Neural progenitor cell (in vitro differentiated cells): ENCODE data around the gene IL5RA. TPM values are rescaled to one million over a fixed set of nuclear protein-coding genes. Genes with fewer than 3 reads are reported as not detected.

Experiments
- DNase-seq: peaks from one replicate; pipeline ENCODE4 v3.0.0-alpha.2; 2016; ENCODE audit warnings: low spot score
- H2AFZ ChIP-seq: fragments of 200-600 bp; sonication (generic); replicated peaks from 2 replicates; pipeline ENCODE4 v1.6.1; 2016; ENCODE audit warnings: antibody characterized with exemption
- H3F3A ChIP-seq: fragments of 200-600 bp; sonication (generic); 2 replicates; pipeline ENCODE4 v1.6.1; 2016; ENCODE audit warnings: antibody characterized with exemption, low read depth
- H3K27ac ChIP-seq: fragments of 200-600 bp; sonication (generic); 2 replicates; pipeline ENCODE4 v1.5.1; 2016; ENCODE audit warnings: mild to moderate bottlenecking
- H3K27me3 ChIP-seq: fragments of 200-600 bp; sonication (generic); 2 replicates; pipeline ENCODE4 v1.6.1; 2016; ENCODE audit warnings: mild to moderate bottlenecking, moderate library complexity
- H3K36me3 ChIP-seq: fragments of 200-600 bp; sonication (generic); 2 replicates; pipeline ENCODE4 v1.5.1; 2016
- H3K4me1 ChIP-seq: fragments of 200-600 bp; sonication (generic); 2 replicates; pipeline ENCODE4 v1.6.1; 2016; ENCODE audit warnings: mixed run types
- H3K4me2 ChIP-seq: fragments of 200-600 bp; sonication (generic); 2 replicates; pipeline ENCODE4 v1.6.1; 2016
- H3K4me3 ChIP-seq: fragments of 200-600 bp; sonication (generic); 2 replicates; pipeline ENCODE4 v1.5.1; 2016
- H3K79me2 ChIP-seq: fragments of 200-600 bp; sonication (generic); 2 replicates; pipeline ENCODE4 v1.6.1; 2016; ENCODE audit warnings: low read depth
- H3K9ac ChIP-seq: fragments of 200-600 bp; sonication (generic); 2 replicates; pipeline ENCODE4 v1.6.1; 2016
- H3K9me3 ChIP-seq: fragments of 200-600 bp; sonication (generic); 2 replicates; pipeline ENCODE4 v1.5.1; 2016; ENCODE audit warnings: low read depth
- H4K20me1 ChIP-seq: fragments of 200-600 bp; sonication (generic); 2 replicates; pipeline ENCODE4 v1.6.1; 2016; ENCODE audit warnings: low read depth
- H3K27ac Mint-ChIP-seq: 3 replicates; pipeline ENCODE4 v1.8.0; 2021; ENCODE audit warnings: mixed read lengths
- H3K27me3 Mint-ChIP-seq: 2 replicates; pipeline ENCODE4 v1.8.0; 2022; ENCODE audit warnings: low read depth, mild to moderate bottlenecking, inconsistent platforms, moderate library complexity, mixed read lengths; ENCODE audit not compliant: insufficient read depth
- H3K36me3 Mint-ChIP-seq: 3 replicates; pipeline ENCODE4 v1.8.0; 2021; ENCODE audit warnings: mixed read lengths
- H3K4me1 Mint-ChIP-seq: 3 replicates; pipeline ENCODE4 v1.8.0; 2021; ENCODE audit warnings: mixed read lengths
- H3K4me3 Mint-ChIP-seq: 3 replicates; pipeline ENCODE4 v1.8.0; 2021; ENCODE audit warnings: mild to moderate bottlenecking, moderate library complexity, mixed read lengths
- H3K9me3 Mint-ChIP-seq: 3 replicates; pipeline ENCODE4 v1.8.0; 2020; ENCODE audit warnings: mixed read lengths
- EZH2 ChIP-seq: fragments of 200-600 bp; sonication (generic); IDR thresholded peaks from 2 replicates; pipeline ENCODE4 v1.6.1; 2017; ENCODE audit warnings: antibody characterized with exemption, mild to moderate bottlenecking, moderate library complexity
- EZH2phosphoT487 ChIP-seq: fragments of 200-600 bp; sonication (generic); IDR thresholded peaks from 2 replicates; pipeline ENCODE4 v1.6.1; 2017; ENCODE audit warnings: antibody characterized with exemption
- total RNA-seq: library from RNA; depleted of rRNA; stranded (reverse); fragments of >200 nt; gene quantifications from 2 replicates; pipeline ENCODE4 v1.2.3, GENCODE V29; 2015; ENCODE audit warnings: low replicate concordance
- TF ChIP-seq, protein P1 (sequence below): fragments of 200-600 bp; sonication (generic); IDR thresholded peaks from 2 replicates; pipeline ENCODE4 v1.5.1; 2017; ENCODE audit warnings: antibody characterized with exemption, mild to moderate bottlenecking

The IL5RA gene
- total RNA-seq, 1 donor from 2014 or later = not detected

DNA sequence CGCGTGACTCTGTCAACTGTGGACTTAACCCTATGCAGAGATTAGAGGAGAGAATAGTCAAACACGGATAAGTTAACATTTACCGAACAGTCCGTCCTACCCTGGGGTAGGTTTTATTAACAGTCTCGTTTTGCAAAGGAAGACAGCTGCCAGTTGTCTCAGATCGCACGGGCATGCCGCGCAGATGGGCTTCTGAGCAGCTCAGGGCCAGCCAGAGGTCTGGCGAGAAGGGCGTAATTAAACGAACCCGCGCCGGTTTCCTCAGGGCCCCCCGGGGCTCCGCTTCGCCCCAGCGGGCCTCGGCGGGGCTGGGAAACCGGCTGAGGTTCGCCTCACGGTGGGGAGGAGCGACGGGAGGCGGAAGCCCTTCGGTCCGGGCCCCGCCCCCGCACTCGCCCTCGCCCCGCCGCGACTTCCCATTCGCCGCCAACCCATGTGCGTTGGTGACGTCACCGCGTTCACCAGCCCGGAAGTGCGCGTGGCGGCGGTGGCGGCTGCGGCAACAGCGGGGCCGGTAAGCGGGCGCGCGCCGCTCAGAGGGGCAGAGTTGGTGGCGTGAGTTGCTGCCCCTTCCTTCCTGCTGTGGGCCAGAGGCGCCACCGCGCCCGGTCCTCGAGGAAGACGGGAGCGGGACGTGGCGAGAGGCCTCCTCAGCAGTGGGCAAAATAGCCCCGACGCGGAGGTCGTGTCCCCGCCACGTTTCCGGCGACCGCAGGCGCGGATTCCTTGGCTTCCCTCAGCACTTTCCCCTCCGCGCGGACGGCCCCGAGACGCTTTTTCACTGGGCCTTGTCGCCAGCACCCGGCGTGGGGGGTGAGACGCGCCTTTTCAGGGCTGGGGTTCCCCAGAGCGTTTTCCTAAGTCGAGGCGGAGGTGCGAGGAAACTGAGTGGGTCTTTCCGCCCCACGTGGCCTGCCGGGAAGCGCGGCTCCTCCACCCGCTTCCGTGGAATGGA lies 16.6 kb upstream of the IL5RA start, which contains the start of gene TRNT1:
Gene TRNT1, plus strand, starts transcription at position 464 of the 955 bp plus-strand sequence. CDS start 2,101 bp downstream, outside the sequence.
- Mint-ChIP-seq H3K4me1 (peaks cover 25% of the 10 kb centered on the region), H3K27ac (peak within 1 kb of the TSS; percentile 90), H3K9me3 (no peaks in the 10 kb centered on the region), H3K36me3 (peaks cover 15% of the 10 kb centered on the region), H3K4me3 (peak within 1 kb of the TSS; percentile 95), H3K27me3 (peaks cover 5% of the 10 kb centered on the region)
- H3K9ac ChIP-seq = peak within 1 kb of the TSS; percentile 85
- peaks cover 18% of the 10 kb centered on the region for H3K36me3 ChIP-seq
- H3K27ac ChIP-seq = peak within 1 kb of the TSS; percentile 55
- H3K4me3 ChIP-seq = peak within 1 kb of the TSS; percentile 84
- TF ChIP-seq EZH2 = no peak
- TF ChIP-seq, protein P1, sequence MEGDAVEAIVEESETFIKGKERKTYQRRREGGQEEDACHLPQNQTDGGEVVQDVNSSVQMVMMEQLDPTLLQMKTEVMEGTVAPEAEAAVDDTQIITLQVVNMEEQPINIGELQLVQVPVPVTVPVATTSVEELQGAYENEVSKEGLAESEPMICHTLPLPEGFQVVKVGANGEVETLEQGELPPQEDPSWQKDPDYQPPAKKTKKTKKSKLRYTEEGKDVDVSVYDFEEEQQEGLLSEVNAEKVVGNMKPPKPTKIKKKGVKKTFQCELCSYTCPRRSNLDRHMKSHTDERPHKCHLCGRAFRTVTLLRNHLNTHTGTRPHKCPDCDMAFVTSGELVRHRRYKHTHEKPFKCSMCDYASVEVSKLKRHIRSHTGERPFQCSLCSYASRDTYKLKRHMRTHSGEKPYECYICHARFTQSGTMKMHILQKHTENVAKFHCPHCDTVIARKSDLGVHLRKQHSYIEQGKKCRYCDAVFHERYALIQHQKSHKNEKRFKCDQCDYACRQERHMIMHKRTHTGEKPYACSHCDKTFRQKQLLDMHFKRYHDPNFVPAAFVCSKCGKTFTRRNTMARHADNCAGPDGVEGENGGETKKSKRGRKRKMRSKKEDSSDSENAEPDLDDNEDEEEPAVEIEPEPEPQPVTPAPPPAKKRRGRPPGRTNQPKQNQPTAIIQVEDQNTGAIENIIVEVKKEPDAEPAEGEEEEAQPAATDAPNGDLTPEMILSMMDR = no peak
- TF ChIP-seq EZH2phosphoT487 = no peak
- peak within 1 kb of the TSS; percentile 83 for H3K4me2 ChIP-seq
- H2AFZ ChIP-seq = peak within 1 kb of the TSS; percentile 96
- peaks cover 5% of the 10 kb centered on the region for H3F3A ChIP-seq
- H3K4me1 ChIP-seq = peaks cover 7% of the 10 kb centered on the region
- H3K79me2 ChIP-seq = peaks cover 26% of the 10 kb centered on the region
- H3K9me3 ChIP-seq = no peaks in the 10 kb centered on the region
- H4K20me1 ChIP-seq = no peaks in the 10 kb centered on the region
- DNase-seq = peak; percentile 98
- no peaks in the 10 kb centered on the region for H3K27me3 ChIP-seq

DNA sequence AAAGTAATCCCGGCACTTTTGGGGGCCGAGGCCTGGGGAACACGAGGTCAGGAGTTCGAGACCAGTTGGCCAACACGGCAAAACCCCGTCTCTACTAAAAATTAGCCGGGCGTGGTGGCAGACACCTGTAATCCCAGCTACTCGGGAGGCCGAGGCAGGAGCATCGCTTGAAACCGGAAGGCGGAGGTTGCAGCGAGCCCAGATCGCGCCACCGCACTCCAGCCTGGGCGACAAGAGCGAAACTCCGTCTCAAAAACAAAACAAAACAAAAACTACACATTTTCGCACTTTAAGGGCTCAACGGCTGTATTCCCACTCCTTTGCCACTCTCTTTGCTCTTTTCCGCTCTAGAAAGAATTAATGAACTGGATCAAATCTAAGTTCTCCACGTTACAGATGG lies 15.8 kb upstream of the IL5RA start:
- H3K9me3 Mint-ChIP-seq = no peaks in the 10 kb centered on the region
- Histone ChIP-seq H3F3A (peaks cover 5% of the 10 kb centered on the region), H3K4me1 (peaks cover 7% of the 10 kb centered on the region), H3K27me3 (no peaks in the 10 kb centered on the region), H4K20me1 (no peaks in the 10 kb centered on the region), H3K4me2 (peak overlapping the region; percentile 83), H3K9ac (no peak overlapping the region), H2AFZ (peak overlapping the region; percentile 96), H3K27ac (peak overlapping the region; percentile 55), H3K79me2 (peaks cover 22% of the 10 kb centered on the region), H3K9me3 (no peaks in the 10 kb centered on the region), H3K36me3 (peaks cover 15% of the 10 kb centered on the region), H3K4me3 (peak overlapping the region; percentile 84)
- no peak for DNase-seq
- peaks cover 12% of the 10 kb centered on the region for H3K36me3 Mint-ChIP-seq
- no peak for TF ChIP-seq EZH2phosphoT487
- TF ChIP-seq EZH2 = no peak
- TF ChIP-seq, protein P1 = no peak
- peaks cover 25% of the 10 kb centered on the region for H3K4me1 Mint-ChIP-seq
- peak overlapping the region; percentile 88 for H3K27ac Mint-ChIP-seq
- H3K27me3 Mint-ChIP-seq = peaks cover 7% of the 10 kb centered on the region
- H3K4me3 Mint-ChIP-seq = peak overlapping the region; percentile 95

DNA sequence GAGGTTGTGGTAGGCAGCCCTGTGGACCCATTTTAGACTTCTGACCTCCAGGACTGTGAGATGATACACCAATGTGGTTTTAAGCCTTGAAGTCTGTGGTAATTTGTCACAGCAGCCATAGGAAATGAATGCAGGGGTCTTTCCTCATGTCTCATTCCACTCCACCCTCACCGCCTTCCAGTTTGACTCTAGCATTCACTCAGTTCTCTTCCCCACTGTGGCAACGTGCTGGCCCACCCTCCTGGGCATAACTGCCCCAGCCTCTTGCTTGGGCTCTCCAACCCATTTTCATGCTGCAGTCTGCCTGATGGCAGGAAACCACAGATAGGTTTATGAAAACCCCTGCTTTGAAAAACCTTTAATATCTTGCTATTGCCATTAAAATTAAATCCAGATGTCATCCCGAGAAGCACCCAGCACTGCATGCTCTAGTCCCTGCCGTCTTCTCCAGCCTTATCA lies 9.2 kb upstream of the IL5RA start:
- H3K4me1 Mint-ChIP-seq = no peaks in the 10 kb centered on the region
- H3K27me3 Mint-ChIP-seq = peaks cover 6% of the 10 kb centered on the region
- H3K36me3 Mint-ChIP-seq = no peaks in the 10 kb centered on the region
- Histone ChIP-seq H3K79me2 (no peaks in the 10 kb centered on the region), H3K9me3 (no peaks in the 10 kb centered on the region), H3K4me3 (no peak overlapping the region), H3K27me3 (no peaks in the 10 kb centered on the region), H4K20me1 (no peaks in the 10 kb centered on the region), H3F3A (no peaks in the 10 kb centered on the region), H3K27ac (no peak overlapping the region), H2AFZ (no peak overlapping the region), H3K36me3 (no peaks in the 10 kb centered on the region), H3K9ac (no peak overlapping the region), H3K4me2 (no peak overlapping the region), H3K4me1 (no peaks in the 10 kb centered on the region)
- no peak overlapping the region for H3K27ac Mint-ChIP-seq
- DNase-seq = no peak
- TF ChIP-seq EZH2phosphoT487 = no peak
- TF ChIP-seq EZH2 = no peak
- TF ChIP-seq, protein P1 = no peak
- H3K4me3 Mint-ChIP-seq = no peak overlapping the region
- no peaks in the 10 kb centered on the region for H3K9me3 Mint-ChIP-seq
